T-cell (primary cell): ENCODE results near the gene ERN1. TPM values are rescaled to one million over a fixed set of nuclear protein-coding genes. Genes with fewer than 3 reads are reported as not detected.
A peak's percentile ranks its signal among the peaks of the same experiment; 100 is the strongest.

Source experiments
- ATAC-seq, 4 experiments: fragments of 200-7000 bp in 3 of 4; fragments of 150-1000 bp in 1 of 4; cut with Tn5 transposase; replicated peaks in 1 of 4; 1 replicate in 3 of 4; 2 replicates in 1 of 4; pipeline ENCODE4 v1.10.0; 2021; ENCODE audit warnings: moderate library complexity in 3 of 4, mild to moderate bottlenecking in 2 of 4, moderate number of reproducible peaks in 1 of 4
- CTCF ChIA-PET, 2 donors: fragments of 300-600 bp; sonication (Branson Sonifier 250); formaldehyde crosslinking; loops; one replicate each; lab custom pipeline; 2022; ENCODE audit warnings: antibody characterized with exemption in 2 of 2; lab: Charles Lee
- POLR2A ChIA-PET, 2 donors: fragments of 300-600 bp; sonication (Branson Sonifier 250); formaldehyde crosslinking; loops; one replicate each; lab custom pipeline; 2022; ENCODE audit warnings: antibody characterized with exemption in 2 of 2; lab: Charles Lee
- DNase-seq, 35 experiments: peaks; one replicate each; pipeline versions ENCODE4 v3.0.0 to v3.0.0-alpha.2; 2013 to 2023
- H3K27ac ChIP-seq: one replicate; pipeline ENCODE4 v1.5.1; 2013; ENCODE audit warnings: low read length
- H3K27me3 ChIP-seq, 2 experiments: replicated peaks in 1 of 2; 1 replicate in 1 of 2; 2 replicates in 1 of 2; pipeline versions ENCODE4 v1.6.1 to v1.7.0; 2013; ENCODE audit warnings: low read length in 1 of 2, mixed read lengths in 1 of 2; ENCODE audit not compliant: control insufficient read depth in 2 of 2, insufficient read depth in 2 of 2; ENCODE audit errors: extremely low read depth in 1 of 2
- H3K36me3 ChIP-seq, 2 donors: 1 replicate in 1 of 2; 2 replicates in 1 of 2; pipeline versions ENCODE4 v1.6.1 to v1.7.0; 2013; ENCODE audit warnings: low read length in 1 of 2; ENCODE audit not compliant: control insufficient read depth in 2 of 2, insufficient read depth in 1 of 2; ENCODE audit errors: extremely low read depth in 1 of 2
- H3K4me1 ChIP-seq, 2 experiments: 1 replicate in 1 of 2; 2 replicates in 1 of 2; pipeline versions ENCODE4 v1.6.1 to v1.7.0; 2013; ENCODE audit warnings: low read length in 2 of 2, mixed read lengths in 1 of 2; ENCODE audit not compliant: insufficient read depth in 2 of 2, control insufficient read depth in 1 of 2; ENCODE audit errors: extremely low read depth in 1 of 2
- H3K4me3 ChIP-seq, 2 donors: 1 replicate in 1 of 2; 2 replicates in 1 of 2; pipeline versions ENCODE4 v1.5.1 to v1.7.0; 2013; ENCODE audit warnings: mild to moderate bottlenecking in 2 of 2, low read length in 1 of 2, moderate library complexity in 1 of 2; ENCODE audit not compliant: control insufficient read depth in 1 of 2; ENCODE audit errors: extremely low read depth in 1 of 2
- H3K9me3 ChIP-seq: 2 replicates; pipeline ENCODE4 v1.7.0; 2013
- H3K27ac Mint-ChIP-seq, 2 donors: one replicate each; pipeline ENCODE4 v1.8.0; 2020 to 2021; ENCODE audit warnings: mild to moderate bottlenecking in 2 of 2, mixed read lengths in 2 of 2
- H3K27me3 Mint-ChIP-seq, 2 donors: one replicate each; pipeline ENCODE4 v1.8.0; 2021 to 2022; ENCODE audit warnings: mixed read lengths in 2 of 2
- H3K36me3 Mint-ChIP-seq: one replicate; pipeline ENCODE4 v1.8.0; 2021; ENCODE audit warnings: mixed read lengths
- H3K4me1 Mint-ChIP-seq, 3 donors: one replicate each; pipeline ENCODE4 v1.8.0; 2020 to 2022; ENCODE audit warnings: mixed read lengths in 3 of 3, mild to moderate bottlenecking in 1 of 3
- H3K4me3 Mint-ChIP-seq, 3 donors: one replicate each; pipeline ENCODE4 v1.8.0; 2020 to 2022; ENCODE audit warnings: mild to moderate bottlenecking in 3 of 3, mixed read lengths in 3 of 3, moderate library complexity in 3 of 3
- H3K9me3 Mint-ChIP-seq, 3 donors: one replicate each; pipeline ENCODE4 v1.8.0; 2020 to 2022; ENCODE audit warnings: mixed read lengths in 3 of 3
- WGBS: methylation state at CpG from one replicate; pipeline ENCODE4 v1.1.5; 2013; ENCODE audit warnings: missing lambda C conversion rate; ENCODE audit not compliant: insufficient coverage; 5-methylcytosine and 5-hydroxymethylcytosine counted together
- total RNA-seq, 35 experiments: library from RNA in 6 of 35; stranded (reverse) in 6 of 35; fragments of 120-200 nt in 1 of 35; gene quantifications; one replicate each; pipeline versions ENCODE4 v1.2.1 to v1.2.4 and lab custom pipeline; 2013 to 2026

The ERN1 gene
- total RNA-seq, 5 donors from 2014 or later (not counting 1 experiment from before 2014, with no cell fraction given), result 71.2 to 146 (median 112) TPM

DNA sequence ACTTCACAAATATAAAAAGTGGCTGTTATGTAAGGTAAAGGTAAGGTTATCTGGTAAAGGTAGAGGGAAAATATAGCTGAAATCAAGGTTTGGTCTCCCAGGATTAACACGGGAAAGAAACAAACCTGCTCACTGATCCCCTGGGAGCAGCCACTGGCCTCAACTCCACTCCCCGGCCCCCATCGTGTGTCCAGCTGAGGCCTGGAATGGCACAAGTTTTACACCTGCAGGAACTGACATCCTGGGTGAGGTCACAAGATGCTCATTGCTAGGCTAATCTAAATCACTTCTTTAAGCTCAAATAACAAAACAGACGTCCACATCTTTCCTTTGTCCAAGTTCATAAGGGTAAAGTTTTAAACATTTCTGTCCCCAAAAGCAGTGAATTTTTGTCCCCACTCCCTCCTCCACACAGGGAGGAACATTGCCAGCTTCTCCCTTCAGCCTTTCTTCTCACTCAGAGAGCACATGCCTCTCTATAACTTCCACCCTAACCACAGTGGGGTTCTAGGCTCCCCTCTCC is 46.3 kb downstream of the ERN1 start:
- ChIA-PET CTCF (interaction anchor here in 1 of 2 donors (1.2 kb wide), 1 partner anchor 50 kb away, joined by 5 read pairs; no protein-coding TSS in a partner anchor), POLR2A (interaction anchor here in 1 of 2 donors (0.6 kb wide), 1 partner anchor 9 kb away, joined by 4 read pairs; no protein-coding TSS in a partner anchor)
- peaks cover 25 to 39% (median 30%) of the 10 kb centered on the region in 3 donors for H3K4me1 Mint-ChIP-seq
- peak overlapping the region; percentile 68 for H3K27ac ChIP-seq
- H3K36me3 Mint-ChIP-seq, result peaks cover 25% of the 10 kb centered on the region
- H3K9me3 ChIP-seq, result no peaks in the 10 kb centered on the region
- DNase-seq (no peak), ATAC-seq (no peak)
- 59% methylated on average over 4 of the region's 4 CpGs for WGBS
- peaks cover 0 to 11% of the 10 kb centered on the region in 2 donors for H3K36me3 ChIP-seq
- H3K4me3 Mint-ChIP-seq, result no peak overlapping the region
- no peaks in the 10 kb centered on the region for H3K27me3 ChIP-seq
- H3K4me3 ChIP-seq, result no peak overlapping the region
- no peaks in the 10 kb centered on the region for H3K27me3 Mint-ChIP-seq
- peaks cover 51 to 64% of the 10 kb centered on the region in 2 experiments for H3K4me1 ChIP-seq
- no peak overlapping the region for H3K27ac Mint-ChIP-seq
- H3K9me3 Mint-ChIP-seq, result no peaks in the 10 kb centered on the region

DNA sequence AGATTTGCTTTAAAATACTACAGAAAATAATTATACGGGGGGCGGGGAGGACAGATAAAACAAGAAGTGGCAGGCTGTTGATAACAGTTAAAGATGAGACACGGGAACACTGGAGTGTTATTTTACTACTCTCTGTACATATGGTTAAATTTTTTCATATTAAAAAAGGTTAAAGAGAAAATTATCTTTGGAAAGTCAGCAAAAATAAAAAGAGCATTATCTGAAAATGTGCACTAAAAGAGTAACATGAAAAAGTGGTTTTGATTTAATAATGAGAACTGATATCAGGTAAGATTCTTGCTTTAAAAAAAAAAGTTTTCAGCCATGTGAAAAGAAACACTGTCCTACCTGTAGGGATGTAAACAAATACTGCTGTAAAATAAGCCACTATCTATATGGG is 46.9 kb downstream of the ERN1 start:
- H3K27me3 ChIP-seq, result no peaks in the 10 kb centered on the region
- Mint-ChIP-seq H3K27ac (no peak overlapping the region), H3K4me1 (peaks cover 20 to 36% (median 24%) of the 10 kb centered on the region in 3 donors), H3K27me3 (no peaks in the 10 kb centered on the region), H3K9me3 (no peaks in the 10 kb centered on the region), H3K36me3 (peaks cover 24% of the 10 kb centered on the region), H3K4me3 (peak overlapping the region in 1 of 3 donors; percentile 35)
- no peaks in the 10 kb centered on the region for H3K9me3 ChIP-seq
- DNase-seq (no peak), ATAC-seq (no peak)
- peaks cover 0 to 13% of the 10 kb centered on the region in 2 donors for H3K36me3 ChIP-seq
- no CpG with 5 or more reads among the region's 3 CpGs for WGBS
- H3K4me1 ChIP-seq, result peaks cover 49 to 59% of the 10 kb centered on the region in 2 experiments
- no peak overlapping the region for H3K4me3 ChIP-seq
- CTCF ChIA-PET, result interaction anchor here in 1 of 2 donors (1.2 kb wide), 1 partner anchor 51 kb away, joined by 5 read pairs; no protein-coding TSS in a partner anchor
- POLR2A ChIA-PET, result no interaction called here
- peak overlapping the region; percentile 68 for H3K27ac ChIP-seq

GRCh38 chr17:64081802-64082799 is 47.8 kb downstream of the ERN1 start:
- H3K27ac ChIP-seq, result peak overlapping the region; percentile 68
- Mint-ChIP-seq H3K4me3 (peak overlapping the region in 2 of 3 donors; percentile 35 to 67), H3K4me1 (peaks cover 14 to 31% (median 17%) of the 10 kb centered on the region in 3 donors), H3K27me3 (no peaks in the 10 kb centered on the region), H3K36me3 (peaks cover 28% of the 10 kb centered on the region), H3K9me3 (no peaks in the 10 kb centered on the region), H3K27ac (no peak overlapping the region)
- H3K36me3 ChIP-seq, result peaks cover 0 to 21% of the 10 kb centered on the region in 2 donors
- H3K9me3 ChIP-seq, result no peaks in the 10 kb centered on the region
- ChIA-PET POLR2A (interaction anchor here in 1 of 2 donors (0.6 to 1.0 kb wide), 2 partner anchors 45 to 63 kb away, joined by 3 read pairs; no protein-coding TSS in a partner anchor), CTCF (interaction anchor here in 1 of 2 donors (0.5 to 2.0 kb wide), 7 partner anchors 11 to 57 kb away, joined by 3 to 10 read pairs (median 6); no protein-coding TSS in a partner anchor)
- ATAC-seq (peak; percentile 83 to 90 (median 86)), DNase-seq (peak in 22 of 35 experiments; percentile 6 to 65 (median 22))
- peaks cover 42 to 50% of the 10 kb centered on the region in 2 experiments for H3K4me1 ChIP-seq
- H3K27me3 ChIP-seq, result no peaks in the 10 kb centered on the region
- WGBS, result 5% methylated on average over 5 of the region's 8 CpGs
- peak overlapping the region in 1 of 2 donors; percentile 12 for H3K4me3 ChIP-seq

DNA sequence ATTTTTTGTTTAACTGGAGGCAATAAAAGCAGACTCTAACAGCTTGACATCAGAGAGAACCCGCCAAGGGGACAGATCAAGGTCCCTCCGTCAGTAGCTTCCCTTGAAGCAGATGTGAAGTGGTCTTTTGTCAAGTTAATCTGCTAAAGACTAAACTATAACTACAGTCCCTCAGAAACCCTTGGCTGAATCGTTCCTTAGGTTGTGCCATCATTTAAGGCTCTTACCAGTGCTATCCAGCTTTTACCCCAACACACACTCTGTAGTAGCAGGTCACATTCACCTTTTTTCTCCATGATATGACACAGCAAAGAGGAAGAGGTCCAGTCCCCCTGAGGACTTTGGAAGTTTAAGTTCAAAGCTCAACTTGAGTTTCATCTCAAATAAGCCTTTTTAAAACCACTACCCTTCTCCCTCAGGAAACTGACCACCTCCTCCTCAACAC is 49.7 kb downstream of the ERN1 start:
- CTCF ChIA-PET, result no interaction called here
- peaks cover 38 to 43% of the 10 kb centered on the region in 2 experiments for H3K4me1 ChIP-seq
- H3K27me3 Mint-ChIP-seq, result no peaks in the 10 kb centered on the region

GRCh38 chr17:64077379-64077778 is 52.6 kb downstream of the ERN1 start:
- ATAC-seq, result no peak
- Mint-ChIP-seq H3K4me3 (no peak overlapping the region), H3K36me3 (peaks cover 60% of the 10 kb centered on the region), H3K27ac (peak overlapping the region; percentile 48 to 65), H3K4me1 (peaks cover 16 to 46% (median 28%) of the 10 kb centered on the region in 3 donors), H3K27me3 (no peaks in the 10 kb centered on the region), H3K9me3 (no peaks in the 10 kb centered on the region)
- DNase-seq, result peak in 1 of 35 experiments; percentile 33
- peaks cover 18 to 19% of the 10 kb centered on the region in 2 experiments for H3K4me1 ChIP-seq
- H3K36me3 ChIP-seq, result peaks cover 0 to 50% of the 10 kb centered on the region in 2 donors
- H3K27me3 ChIP-seq, result no peaks in the 10 kb centered on the region
- 100% methylated on average over 1 of the region's 11 CpGs for WGBS
- no peak overlapping the region for H3K27ac ChIP-seq
- H3K4me3 ChIP-seq, result no peak overlapping the region
- no peaks in the 10 kb centered on the region for H3K9me3 ChIP-seq
- CTCF ChIA-PET, result no interaction called here
- POLR2A ChIA-PET, result interaction anchor here in 1 of 2 donors (0.6 kb wide), 1 partner anchor 36 kb away, joined by 5 read pairs; no protein-coding TSS in a partner anchor

More for the DNA sequence above, 49.7 kb downstream of the ERN1 start:
- no peaks in the 10 kb centered on the region for H3K27me3 ChIP-seq
- peaks cover 0 to 28% of the 10 kb centered on the region in 2 donors for H3K36me3 ChIP-seq
- POLR2A ChIA-PET, result interaction anchor here in 1 of 2 donors (0.5 kb wide), 1 partner anchor 118 kb away, joined by 7 read pairs; no protein-coding TSS in a partner anchor
- peaks cover 42% of the 10 kb centered on the region for H3K36me3 Mint-ChIP-seq
- H3K4me1 Mint-ChIP-seq, result peaks cover 16 to 43% (median 28%) of the 10 kb centered on the region in 3 donors
- H3K4me3 ChIP-seq, result no peak overlapping the region
- no peaks in the 10 kb centered on the region for H3K9me3 Mint-ChIP-seq
- ATAC-seq, result no peak
- H3K27ac Mint-ChIP-seq, result peak overlapping the region; percentile 39 to 65
- H3K9me3 ChIP-seq, result no peaks in the 10 kb centered on the region
- DNase-seq, result no peak
- peak overlapping the region in 1 of 3 donors; percentile 2 for H3K4me3 Mint-ChIP-seq
- H3K27ac ChIP-seq, result peak overlapping the region; percentile 40
- WGBS, result no CpG with 5 or more reads among the region's 3 CpGs
